ENCODE measurements around the gene SOX18.

Gene SOX18

DNA sequence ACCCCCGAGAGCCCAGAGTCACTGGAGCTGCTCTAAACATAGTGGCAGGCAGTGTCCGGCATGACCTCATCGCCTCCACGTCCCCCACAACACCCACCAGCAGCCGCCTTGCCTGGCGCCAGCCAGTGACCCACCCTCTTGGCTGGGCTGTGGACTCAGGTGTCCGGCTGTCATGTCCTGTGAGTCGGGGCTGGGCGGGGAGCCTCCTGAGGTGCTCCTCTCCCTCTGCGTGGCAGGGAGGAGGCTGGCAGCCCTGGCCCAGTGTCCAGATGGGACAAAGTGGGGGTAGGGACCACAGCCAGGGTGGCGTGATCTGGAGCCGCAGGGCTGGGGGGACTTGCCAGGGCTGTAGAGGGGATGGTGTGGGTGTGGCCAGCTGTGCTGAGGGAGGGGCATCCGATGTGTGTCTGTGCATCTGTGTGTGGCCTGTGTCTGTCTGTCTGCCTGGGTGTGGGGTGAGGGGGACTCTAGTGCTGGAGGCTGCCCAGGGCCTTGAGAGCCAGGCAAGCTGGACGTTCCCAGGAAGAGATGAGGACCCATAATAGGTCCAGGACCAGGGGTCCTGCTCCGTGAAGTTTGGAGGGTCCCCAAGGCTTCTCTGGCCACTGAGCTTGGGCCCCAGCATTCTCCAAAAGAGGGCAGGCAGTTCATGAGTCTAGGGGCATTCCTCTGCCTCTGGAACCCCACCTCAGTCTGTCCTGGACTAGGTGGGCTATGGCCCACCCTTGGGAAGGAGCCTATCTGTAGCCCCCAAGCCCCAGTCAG, 2.3 kb upstream of the SOX18 start:
- no peak for DNase-seq

DNA sequence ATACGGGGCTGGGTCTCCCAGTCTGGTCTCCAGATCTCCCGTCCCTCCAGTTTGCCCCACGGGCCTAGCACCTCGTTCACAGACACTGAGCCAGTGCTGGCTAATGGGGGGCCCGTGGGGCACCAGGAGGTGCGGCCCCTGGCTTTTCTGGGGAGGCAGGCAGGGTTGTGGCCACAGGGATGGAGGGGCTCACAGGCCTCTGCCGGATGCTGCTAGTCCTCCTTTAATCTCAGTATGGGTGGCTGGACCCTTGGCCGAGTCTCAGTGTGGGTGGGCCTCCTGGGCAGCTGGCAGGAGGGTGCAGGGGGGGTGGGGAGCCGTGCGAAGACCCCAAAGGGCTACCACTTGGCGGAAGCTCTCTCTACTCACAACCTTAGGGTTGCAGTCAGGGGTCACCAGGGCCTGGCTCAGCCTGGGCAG, 1.6 kb upstream of the SOX18 start:
- no peak for DNase-seq

DNA sequence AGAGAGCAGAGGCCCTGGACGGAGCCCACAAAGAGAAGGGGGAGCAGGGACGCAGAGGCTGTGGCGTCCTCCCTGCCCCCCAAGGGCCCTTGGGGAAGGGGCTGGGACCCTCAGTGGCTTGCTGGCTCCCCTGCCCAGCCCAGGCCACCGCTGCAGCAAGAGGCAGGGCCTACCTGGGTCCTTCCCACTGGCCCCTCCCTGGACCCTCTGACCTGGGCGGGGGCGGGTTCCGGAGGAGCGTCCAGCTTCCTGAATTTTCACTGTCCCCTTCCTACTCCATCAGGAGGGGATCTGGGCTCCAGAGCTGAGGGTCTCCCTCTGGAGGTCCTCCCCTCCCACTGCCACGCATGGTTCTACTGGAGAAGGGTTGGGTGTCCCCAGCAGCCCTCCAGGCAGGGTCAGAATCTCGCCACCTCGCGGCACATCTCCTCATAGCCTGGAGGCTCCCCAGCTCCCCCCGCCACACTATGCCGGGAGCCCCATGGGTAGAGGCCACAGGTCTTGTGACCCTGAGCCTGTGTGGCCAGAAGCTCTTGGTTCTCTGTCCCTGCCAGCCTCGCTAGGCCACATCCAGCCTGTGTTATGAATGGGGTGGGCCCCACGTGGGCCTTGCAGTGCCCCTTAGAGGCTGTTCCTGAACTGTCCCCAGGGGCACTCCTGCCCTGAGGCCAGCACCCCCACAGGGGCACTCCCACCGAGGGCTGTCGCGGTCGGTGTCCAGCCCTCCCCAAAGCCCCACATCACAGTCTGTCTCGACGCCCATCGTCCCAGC, 1.0 kb upstream of the SOX18 start:
- DNase-seq: no peak

GRCh38 chr20:64049878-64050260, 430 bp upstream of the SOX18 start:
- DNase-seq: no peak

DNA sequence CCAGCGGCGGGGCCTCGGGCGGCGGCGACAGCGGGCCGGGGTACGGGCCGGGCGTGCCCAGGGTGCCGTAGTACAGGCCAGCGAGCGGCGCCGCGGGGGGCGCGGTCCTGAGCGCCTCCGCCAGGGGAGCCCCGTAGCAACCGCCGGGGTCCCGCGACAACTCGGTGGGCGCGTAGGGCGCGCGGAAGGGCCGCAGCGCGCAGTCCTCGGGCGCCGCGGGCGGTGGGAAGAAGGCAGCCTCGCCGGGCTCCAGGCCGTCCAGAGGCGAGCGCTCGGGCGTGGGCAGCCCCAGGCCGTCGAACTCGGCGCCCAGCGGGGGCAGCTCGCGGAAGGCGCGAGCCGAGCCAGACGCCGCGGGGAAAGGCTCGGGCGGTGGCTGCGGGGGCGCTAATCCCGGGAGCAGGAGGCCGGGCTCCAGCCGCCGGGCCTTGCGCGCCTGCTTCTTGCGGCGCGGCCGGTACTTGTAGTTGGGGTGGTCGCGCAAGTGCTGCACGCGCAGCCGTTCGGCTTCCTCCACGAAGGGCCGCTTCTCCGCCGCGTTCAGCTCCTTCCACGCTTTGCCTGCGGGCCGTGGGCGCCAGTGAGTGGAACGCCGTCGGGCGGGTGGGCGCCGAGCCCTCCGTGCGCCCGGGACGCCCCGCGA, 916 bp downstream of the SOX18 start:
- DNase-seq: no peak

DNA sequence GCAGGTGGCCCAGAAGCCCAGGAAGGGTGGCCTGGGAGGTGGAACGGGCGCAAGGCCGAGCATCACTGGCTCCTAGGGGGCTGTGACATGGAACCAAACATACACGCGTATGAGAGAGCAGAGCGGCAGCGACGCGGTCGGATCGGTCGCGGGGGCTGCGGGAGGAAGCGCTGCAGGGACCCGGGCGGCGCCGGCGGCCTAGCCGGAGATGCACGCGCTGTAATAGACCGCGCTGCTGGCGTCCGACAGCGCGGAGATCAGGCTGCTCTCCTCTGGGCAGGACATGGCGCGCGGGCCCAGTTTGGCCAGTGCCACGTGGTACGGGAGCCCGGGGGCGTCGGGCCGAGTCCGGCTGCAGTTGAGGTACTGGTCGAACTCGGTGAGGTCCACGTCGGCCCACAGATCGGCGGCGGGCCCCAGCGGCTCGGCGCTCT, 1.5 kb downstream of the SOX18 start:
- DNase-seq: no peak

DNA sequence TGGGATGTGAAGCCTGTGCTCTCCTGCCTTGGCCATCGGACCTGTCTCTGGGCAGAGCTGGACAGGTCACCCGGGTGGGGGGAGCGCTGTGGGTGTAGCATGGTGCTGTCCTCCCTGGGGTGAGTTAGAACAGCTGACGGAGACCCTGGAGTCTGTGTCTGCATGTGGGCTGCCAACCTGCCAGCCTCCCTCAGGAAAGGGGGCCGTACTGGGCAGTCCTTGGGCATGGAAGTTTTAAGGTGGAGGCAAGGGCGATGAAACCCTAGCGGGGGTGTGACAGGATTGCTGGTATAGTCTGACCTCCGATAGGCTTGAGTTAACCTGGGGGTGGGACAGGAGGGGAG, 2.4 kb downstream of the SOX18 start:
- DNase-seq: no peak

DNA sequence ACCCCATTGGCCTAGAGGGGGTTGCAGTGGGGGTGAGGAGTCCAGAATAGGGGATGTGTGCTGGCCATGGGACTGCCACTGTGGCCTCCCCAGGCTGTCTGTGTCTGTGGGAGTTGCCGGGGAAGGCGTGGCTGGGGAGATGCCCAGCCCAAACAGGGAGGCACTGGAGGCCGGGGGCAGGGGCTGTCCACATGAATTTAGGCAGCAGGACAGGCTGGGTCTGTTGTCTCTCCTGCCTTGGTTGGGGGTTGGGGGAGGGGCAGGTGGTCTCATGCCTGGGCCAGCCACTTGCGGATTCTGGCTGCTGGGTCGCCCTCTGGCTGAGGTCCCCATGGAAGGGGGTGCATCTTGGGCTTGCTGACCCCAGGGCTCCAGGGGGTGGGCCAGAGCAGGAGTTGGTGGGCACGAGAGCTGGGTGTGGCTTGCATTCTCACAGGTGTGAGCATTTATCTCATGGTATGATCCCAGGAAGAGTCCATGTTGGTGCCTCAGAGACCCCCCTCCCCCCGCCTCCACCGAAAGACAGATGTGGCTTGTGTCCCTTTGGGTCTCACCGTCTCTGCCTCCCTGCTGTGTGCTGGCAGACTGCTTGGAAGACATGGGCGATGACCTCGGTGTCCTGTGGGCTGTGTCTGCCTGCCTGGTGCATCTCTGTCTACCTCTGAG, 4.0 kb downstream of the SOX18 start:
- no peak for DNase-seq

- DNase-seq: no peak
Observed at GRCh38 chr20:64044484-64045247, 4.8 kb downstream of the SOX18 start.

GRCh38 chr20:64043768-64044167, 5.7 kb downstream of the SOX18 start:
- DNase-seq: no peak

DNA sequence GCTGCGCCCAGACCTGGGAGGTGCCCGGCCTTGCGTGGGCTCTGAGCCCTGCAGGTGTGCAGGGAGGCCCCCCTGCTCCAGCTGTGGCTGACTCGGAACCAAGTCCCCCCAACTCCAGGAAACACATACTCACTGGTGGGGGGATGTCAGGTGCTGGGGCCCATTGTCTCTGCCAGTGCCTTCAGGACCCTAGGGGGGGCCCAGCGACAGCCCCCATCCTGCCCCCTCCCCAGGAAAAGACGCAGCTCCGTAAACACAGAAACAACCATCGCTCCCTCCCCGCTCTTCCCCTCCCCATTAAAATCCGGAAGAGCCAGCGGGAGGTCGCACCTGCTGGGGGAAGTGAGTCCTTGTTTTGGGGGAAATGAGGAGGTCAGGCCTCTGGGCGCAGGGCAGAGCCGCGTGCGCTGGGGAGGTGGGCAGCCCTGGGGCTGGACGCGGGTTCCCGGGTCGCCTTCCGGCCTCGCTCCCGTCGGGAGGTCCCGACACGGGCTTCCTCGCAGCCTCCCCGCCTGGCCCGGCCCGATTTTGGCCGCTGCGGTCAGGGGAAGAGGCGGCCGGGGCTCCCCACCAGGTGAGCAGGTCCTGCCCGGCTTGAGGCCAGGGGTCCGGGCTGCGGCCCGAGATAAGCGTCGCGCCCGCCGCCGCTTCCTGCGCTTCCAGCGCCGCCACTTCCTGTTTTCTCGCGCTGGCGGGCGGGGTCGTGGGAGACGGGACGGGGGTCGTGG, 7.2 kb downstream of the SOX18 start:
- no peak for DNase-seq

DNA sequence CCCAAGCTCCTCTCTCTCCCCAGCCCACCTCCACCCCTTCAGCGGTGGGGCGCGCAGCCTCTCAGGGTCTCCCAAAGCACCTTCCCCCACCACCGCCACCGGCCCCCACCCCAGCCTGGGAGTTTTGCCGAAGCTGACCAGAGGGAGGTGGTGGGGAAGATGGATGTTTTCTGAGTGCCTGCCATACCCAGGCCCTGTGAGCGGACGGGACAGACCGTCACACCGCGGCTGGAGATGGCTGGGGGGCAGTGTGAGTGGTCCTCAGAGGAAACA, 7.7 kb downstream of the SOX18 start:
- no peak for DNase-seq

- DNase-seq: no peak
Observed at GRCh38 chr20:64041040-64041780, 8.2 kb downstream of the SOX18 start.

DNA sequence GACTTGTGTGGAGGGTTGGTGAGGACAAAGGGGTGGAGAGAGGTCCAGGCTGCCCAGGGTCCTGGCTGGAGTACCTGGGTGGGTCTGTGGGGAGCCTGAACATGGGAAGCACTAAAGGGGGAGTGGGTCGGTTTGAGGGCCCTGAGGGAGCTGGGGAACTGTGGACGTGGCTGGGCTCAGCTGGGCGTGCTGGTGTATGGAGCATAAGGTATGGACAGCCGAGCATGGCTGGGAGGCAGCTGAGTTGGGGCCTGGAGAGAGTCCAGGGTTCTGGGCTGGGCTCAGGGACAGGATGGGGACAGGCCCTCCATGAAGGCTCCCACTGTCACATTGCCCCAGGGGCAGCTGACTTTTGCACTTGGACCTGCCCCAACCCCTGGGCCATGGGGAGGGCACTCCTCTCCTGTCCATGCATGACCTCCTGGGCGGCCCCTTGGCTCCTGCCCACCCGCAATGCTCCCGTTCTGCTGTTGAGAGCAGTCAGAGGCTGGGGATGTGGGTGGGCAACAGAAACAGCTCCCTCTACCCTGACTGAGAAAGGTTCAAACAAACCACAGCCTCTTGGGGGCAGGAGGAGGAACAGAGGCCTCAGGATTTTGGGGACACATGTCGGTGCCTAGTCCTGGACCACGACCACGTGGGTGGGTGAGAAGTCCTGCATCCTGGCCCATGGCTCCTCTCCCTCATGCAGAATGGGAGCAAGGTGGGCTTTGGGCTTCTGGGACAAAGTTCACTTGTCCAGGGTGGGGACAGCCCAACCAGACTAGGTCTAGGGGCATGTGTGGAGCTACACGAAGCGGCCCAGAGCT, 9.0 kb downstream of the SOX18 start:
- DNase-seq: no peak

DNA sequence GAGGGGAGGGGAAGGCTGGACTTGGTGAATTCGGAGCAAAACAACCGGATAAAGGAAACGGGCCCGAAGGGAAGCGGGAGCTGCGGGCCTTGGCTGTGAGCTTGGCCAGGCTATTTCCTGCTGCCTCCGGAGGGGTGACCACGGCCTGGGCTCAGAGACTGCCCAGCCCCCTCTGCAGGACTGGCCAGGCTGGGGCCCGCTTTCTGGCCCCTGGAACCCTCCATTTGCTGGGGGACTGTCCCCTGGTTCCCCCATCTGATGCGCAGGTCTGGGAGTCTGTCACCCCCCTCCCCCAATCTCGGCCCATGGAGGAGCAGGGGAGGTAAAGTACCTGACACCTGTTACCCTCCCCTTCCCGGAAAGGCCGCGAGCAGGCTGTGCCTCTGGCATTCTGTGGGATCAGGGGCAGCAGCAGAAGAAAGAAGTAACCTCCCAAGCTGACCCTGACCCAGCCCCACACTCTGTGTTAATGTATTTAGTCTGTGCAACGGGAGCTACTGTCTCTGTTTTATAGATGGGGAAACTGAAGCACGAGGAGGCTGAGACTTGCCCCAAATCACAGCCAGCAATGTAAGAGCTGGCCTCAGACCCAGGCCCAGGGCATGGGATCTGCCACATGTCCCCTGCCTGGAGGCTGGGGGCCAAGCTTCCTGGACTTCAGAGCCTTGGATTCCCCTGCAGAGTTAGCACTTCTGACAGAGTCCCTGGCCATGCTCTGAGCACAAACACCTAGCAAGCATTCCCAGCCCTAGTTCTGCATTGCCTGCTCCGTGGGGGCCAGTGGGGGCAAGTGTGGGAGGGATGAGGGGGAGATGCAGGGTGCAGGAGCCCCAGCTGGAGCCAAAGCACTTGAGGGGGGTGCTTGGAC, 9.9 kb downstream of the SOX18 start:
- no peak for DNase-seq

- DNase-seq: peak; percentile 61
Observed at GRCh38 chr20:64038565-64039292, 10.7 kb downstream of the SOX18 start.

- no peak for DNase-seq
Observed at GRCh38 chr20:64038224-64038564, 11.2 kb downstream of the SOX18 start.

DNA sequence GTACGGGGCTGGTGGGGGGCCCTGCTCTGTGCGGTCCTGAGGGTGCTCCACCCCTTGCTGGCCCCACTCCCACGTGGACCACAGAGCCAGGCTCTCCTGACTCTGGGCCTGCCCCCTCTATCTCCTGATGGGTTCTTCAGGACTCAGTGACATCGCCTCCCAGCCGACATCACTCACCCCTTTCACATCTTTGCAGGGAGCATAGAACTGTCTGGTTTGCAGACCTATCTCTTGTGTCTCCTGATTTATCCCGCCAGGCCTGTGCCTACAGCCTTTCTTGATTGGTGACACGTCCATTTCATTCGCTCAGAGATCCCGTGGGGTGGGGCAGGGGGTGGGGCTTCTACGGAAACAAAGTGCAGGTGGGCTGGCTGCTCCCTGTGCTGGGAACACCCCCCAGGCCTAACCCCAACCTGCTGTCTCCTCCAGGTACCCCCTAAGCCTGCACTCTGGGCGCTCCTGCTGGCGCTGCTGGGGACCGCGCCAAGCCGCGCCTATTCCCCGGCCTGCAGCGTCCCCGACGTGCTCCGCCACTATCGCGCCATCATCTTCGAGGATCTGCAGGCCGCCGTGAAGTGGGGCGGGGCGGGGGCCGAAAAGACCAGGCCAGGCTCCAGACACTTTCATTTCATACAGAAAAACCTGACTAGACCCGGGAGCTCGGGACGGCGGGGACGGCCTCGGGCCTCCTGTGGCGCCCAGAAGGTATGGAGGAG, 11.8 kb downstream of the SOX18 start:
- peak; percentile 36 for DNase-seq

GRCh38 chr20:64037199-64037497, 12.3 kb downstream of the SOX18 start:
- no peak for DNase-seq
